Liver (tissue), 9 donors: ENCODE results near the gene PLCE1. TPM values are rescaled to one million over a fixed set of nuclear protein-coding genes. Genes with fewer than 3 reads are reported as not detected.

Experiments
- DNase-seq: peaks from one replicate; pipeline ENCODE4 v3.0.0-alpha.2; 2017; ENCODE audit warnings: low spot score
- H3K27ac ChIP-seq, 2 donors: one replicate each; pipeline ENCODE4 v1.7.0; 2013; ENCODE audit warnings: inconsistent platforms in 2 of 2, low read length in 2 of 2, control low read depth in 1 of 2, low read depth in 1 of 2, mild to moderate bottlenecking in 1 of 2
- H3K27me3 ChIP-seq, 4 donors: one replicate each; pipeline versions ENCODE4 v1.6.1 to v1.7.0; 2013; ENCODE audit warnings: low read length in 3 of 4, inconsistent platforms in 1 of 4, mild to moderate bottlenecking in 1 of 4, moderate library complexity in 1 of 4; ENCODE audit not compliant: control insufficient read depth in 4 of 4, insufficient read depth in 4 of 4
- H3K36me3 ChIP-seq, 4 donors: one replicate each; pipeline versions ENCODE4 v1.6.1 to v1.7.0; 2013; ENCODE audit warnings: low read length in 3 of 4, mild to moderate bottlenecking in 3 of 4, low read depth in 1 of 4, moderate library complexity in 1 of 4; ENCODE audit not compliant: control insufficient read depth in 4 of 4, insufficient read depth in 3 of 4
- H3K4me1 ChIP-seq, 4 donors: one replicate each; pipeline versions ENCODE4 v1.6.1 to v1.7.0; 2013; ENCODE audit warnings: low read length in 3 of 4, mild to moderate bottlenecking in 3 of 4, moderate library complexity in 1 of 4; ENCODE audit not compliant: control insufficient read depth in 4 of 4, insufficient read depth in 4 of 4
- H3K4me3 ChIP-seq, 3 donors: one replicate each; pipeline versions ENCODE4 v1.6.1 to v1.7.0; 2013; ENCODE audit warnings: low read length in 3 of 3, control low read depth in 1 of 3, low read depth in 1 of 3, mild to moderate bottlenecking in 1 of 3
- H3K9ac ChIP-seq, 2 donors: one replicate each; pipeline ENCODE4 v1.7.0; 2013; ENCODE audit warnings: low read length in 2 of 2, mild to moderate bottlenecking in 2 of 2, moderate library complexity in 2 of 2, control low read depth in 1 of 2, low read depth in 1 of 2
- H3K9me3 ChIP-seq, 4 donors: one replicate each; pipeline versions ENCODE4 v1.6.1 to v1.7.0; 2013; ENCODE audit warnings: low read length in 3 of 4; ENCODE audit not compliant: control insufficient read depth in 4 of 4
- EGR1 ChIP-seq, 2 donors: IDR thresholded peaks; 2 replicates each; pipeline ENCODE4 v1.6.1; 2016 to 2018; ENCODE audit warnings: antibody characterized with exemption in 2 of 2, low read depth in 2 of 2
- FOXA1 ChIP-seq: IDR thresholded peaks from 2 replicates; pipeline ENCODE4 v1.6.1; 2016; ENCODE audit warnings: antibody characterized with exemption
- FOXA2 ChIP-seq: IDR thresholded peaks from 2 replicates; pipeline ENCODE4 v1.6.1; 2016; ENCODE audit warnings: antibody characterized with exemption
- GABPA ChIP-seq, 2 donors: IDR thresholded peaks in 1 of 2; conservative IDR thresholded peaks in 1 of 2; 2 replicates each; pipeline ENCODE4 v1.6.1; 2016; ENCODE audit warnings: antibody characterized with exemption in 2 of 2, mild to moderate bottlenecking in 1 of 2, moderate library complexity in 1 of 2
- HNF4A ChIP-seq, 2 donors: conservative IDR thresholded peaks; 2 replicates each; pipeline ENCODE4 v1.6.1; 2016; ENCODE audit warnings: antibody characterized with exemption in 2 of 2, mild to moderate bottlenecking in 2 of 2
- HNF4G ChIP-seq: IDR thresholded peaks from 2 replicates; pipeline ENCODE4 v1.6.1; 2016; ENCODE audit warnings: antibody characterized with exemption
- JUND ChIP-seq, 2 donors: IDR thresholded peaks; 2 replicates each; pipeline ENCODE4 v1.6.1; 2016; ENCODE audit warnings: antibody characterized with exemption in 2 of 2
- NR2F2 ChIP-seq: IDR thresholded peaks from 2 replicates; pipeline ENCODE4 v1.6.1; 2016; ENCODE audit warnings: antibody characterized with exemption
- RAD21 ChIP-seq, 2 donors: IDR thresholded peaks; 2 replicates each; pipeline ENCODE4 v1.6.1; 2016; ENCODE audit warnings: antibody characterized with exemption in 2 of 2, mild to moderate bottlenecking in 2 of 2
- RXRA ChIP-seq, 2 donors: IDR thresholded peaks; 2 replicates each; pipeline ENCODE4 v1.6.1; 2017 to 2018; ENCODE audit warnings: antibody characterized with exemption in 2 of 2, mild to moderate bottlenecking in 1 of 2
- SP1 ChIP-seq: IDR thresholded peaks from 2 replicates; pipeline ENCODE4 v1.6.1; 2018; ENCODE audit warnings: antibody characterized with exemption, mild to moderate bottlenecking
- TAF1 ChIP-seq: conservative IDR thresholded peaks from 2 replicates; pipeline ENCODE4 v1.6.1; 2016; ENCODE audit warnings: antibody characterized with exemption, mild to moderate bottlenecking
- YY1 ChIP-seq: IDR thresholded peaks from 2 replicates; pipeline ENCODE4 v1.6.1; 2016; ENCODE audit warnings: antibody characterized with exemption, mild to moderate bottlenecking
- WGBS: extraction: QIAGEN DNeasy Blood & Tissue Kit; methylation state at CpG from one replicate; pipeline ENCODE4 v1.1.7; 2013; 5-methylcytosine and 5-hydroxymethylcytosine counted together
- polyA plus RNA-seq, 2 donors: library from polyadenylated mRNA; stranded (reverse) in 1 of 2; unstranded in 1 of 2; fragments of 200-250 nt in 1 of 2; fragments of >200 nt in 1 of 2; fragmentation: Nextera tagmentation in 1 of 2; extraction: Ambion mirVana in 1 of 2; gene quantifications; one replicate each; pipeline versions ENCODE4 v1.2.1 to v1.2.3, GENCODE V29; 2013 to 2015
- total RNA-seq, 2 donors: library from RNA; depleted of rRNA; stranded (reverse); fragments of >200 nt; gene quantifications; one replicate each; pipeline ENCODE4 v1.2.3, GENCODE V29; 2014
- TF ChIP-seq, protein P1 (sequence below): IDR thresholded peaks from 2 replicates; pipeline ENCODE4 v1.6.1; 2016; ENCODE audit warnings: antibody characterized with exemption
- TF ChIP-seq, protein P2 (sequence below): IDR thresholded peaks from 2 replicates; pipeline ENCODE4 v1.6.1; 2016; ENCODE audit warnings: antibody characterized with exemption
- TF ChIP-seq, protein P3 (sequence below): fragments of 150-350 bp; IDR thresholded peaks from 2 replicates; pipeline ENCODE4 v1.5.1; 2017; ENCODE audit warnings: improper control_type of control experiment, low read depth, low read length; ENCODE audit not compliant: missing input control
- TF ChIP-seq, protein P4 (sequence below): IDR thresholded peaks from 2 replicates; pipeline ENCODE4 v1.6.1; 2016; ENCODE audit warnings: antibody characterized with exemption, mild to moderate bottlenecking
- TF ChIP-seq, protein P5 (sequence below): IDR thresholded peaks from 2 replicates; pipeline ENCODE4 v1.6.1; 2016; ENCODE audit warnings: antibody characterized with exemption
- donor health status: healthy.
- donor health status: healthy.
- donor health status: healthy.
- donor health status: healthy.
- donor health status: healthy.

Gene PLCE1
- total and polyA plus RNA-seq, 4 donors = 0.23 to 0.75 (median 0.39) TPM

DNA sequence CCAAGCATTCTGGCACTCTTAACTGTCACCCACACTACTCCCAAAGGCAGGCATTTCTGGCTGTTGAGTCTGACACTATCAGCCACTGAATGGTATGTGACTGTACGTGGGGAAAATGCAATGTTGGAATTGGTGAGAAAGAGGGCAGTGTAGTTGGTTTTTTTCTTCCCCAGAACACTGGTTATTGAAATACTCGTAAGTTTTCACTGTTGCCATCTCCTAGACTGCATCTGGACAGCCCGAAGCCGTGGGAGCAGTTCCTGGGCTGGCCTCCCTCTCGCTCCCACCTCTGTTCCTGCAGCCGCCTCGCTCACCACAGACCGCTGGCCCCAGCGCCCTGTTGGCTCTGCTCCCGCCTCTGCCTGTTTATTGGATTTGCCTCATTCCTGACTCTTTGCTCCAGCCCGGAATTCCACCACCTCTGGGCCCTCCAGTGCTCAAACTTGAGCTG is 5.7 kb downstream of the PLCE1 start:
- no peaks in the 10 kb centered on the region for H3K36me3 ChIP-seq
- peaks cover 0 to under 1% (median under 1%) of the 10 kb centered on the region in 4 donors for H3K4me1 ChIP-seq
- no peak overlapping the region for H3K4me3 ChIP-seq
- H3K9me3 ChIP-seq = no peaks in the 10 kb centered on the region
- WGBS = 67% methylated on average over 11 of the region's 11 CpGs
- H3K27ac ChIP-seq = no peak overlapping the region
- peaks cover 0 to 4% (median under 1%) of the 10 kb centered on the region in 4 donors for H3K27me3 ChIP-seq
- TF ChIP-seq NR2F2 = peak; percentile 39
- TF ChIP-seq, protein P1, sequence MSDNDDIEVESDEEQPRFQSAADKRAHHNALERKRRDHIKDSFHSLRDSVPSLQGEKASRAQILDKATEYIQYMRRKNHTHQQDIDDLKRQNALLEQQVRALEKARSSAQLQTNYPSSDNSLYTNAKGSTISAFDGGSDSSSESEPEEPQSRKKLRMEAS = no peak
- TF ChIP-seq EGR1 (IDR thresholded peaks at IDR 0.05; ENCODE audit: low read depth in 2 of 2) = no peak
- no peak overlapping the region for H3K9ac ChIP-seq
- no peak for DNase-seq

DNA sequence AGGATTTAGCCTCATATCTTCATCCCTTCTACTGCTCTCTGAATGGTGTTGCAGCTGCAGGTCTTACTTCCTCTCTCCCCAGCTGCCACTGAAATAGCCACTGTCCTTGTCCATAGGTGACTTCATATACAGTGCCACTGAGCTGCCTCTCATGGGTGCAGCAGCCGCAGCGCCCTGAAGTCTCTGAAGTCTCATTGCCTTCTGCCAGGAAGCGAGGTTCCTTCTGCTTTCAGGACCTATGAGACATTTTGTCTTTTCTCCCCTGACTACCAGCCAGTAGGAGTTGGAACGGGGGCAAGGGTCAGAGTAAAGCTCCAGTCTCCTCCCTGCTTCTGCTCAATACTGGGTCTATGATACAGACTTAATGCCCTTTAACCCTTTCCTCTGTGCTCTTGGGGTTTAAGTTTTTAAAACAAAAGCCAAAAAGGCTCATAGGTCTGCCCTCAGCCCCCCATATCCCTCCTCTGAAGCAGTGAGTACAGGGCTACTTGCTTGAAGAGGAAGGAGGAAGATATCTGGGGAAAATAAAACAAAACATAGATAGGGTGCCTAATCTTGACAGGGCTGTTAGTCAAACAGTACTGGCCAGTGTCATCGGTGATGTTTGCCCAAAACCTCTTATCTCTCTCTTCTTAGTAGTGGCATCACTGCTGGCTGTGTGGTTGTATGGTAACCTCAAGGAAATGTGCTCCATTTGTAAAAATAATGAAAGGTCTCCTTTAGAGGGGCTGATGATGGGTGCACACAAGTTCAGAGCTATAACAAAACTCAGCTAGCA is 7.1 kb downstream of the PLCE1 start:
- Histone ChIP-seq H3K36me3 (no peaks in the 10 kb centered on the region), H3K27me3 (no peaks in the 10 kb centered on the region), H3K4me3 (no peak overlapping the region), H3K9ac (no peak overlapping the region), H3K9me3 (no peaks in the 10 kb centered on the region), H3K27ac (no peak overlapping the region), H3K4me1 (no peaks in the 10 kb centered on the region)
- no peak for TF ChIP-seq EGR1 (IDR thresholded peaks at IDR 0.05; ENCODE audit: low read depth in 2 of 2)
- TF ChIP-seq, protein P2, sequence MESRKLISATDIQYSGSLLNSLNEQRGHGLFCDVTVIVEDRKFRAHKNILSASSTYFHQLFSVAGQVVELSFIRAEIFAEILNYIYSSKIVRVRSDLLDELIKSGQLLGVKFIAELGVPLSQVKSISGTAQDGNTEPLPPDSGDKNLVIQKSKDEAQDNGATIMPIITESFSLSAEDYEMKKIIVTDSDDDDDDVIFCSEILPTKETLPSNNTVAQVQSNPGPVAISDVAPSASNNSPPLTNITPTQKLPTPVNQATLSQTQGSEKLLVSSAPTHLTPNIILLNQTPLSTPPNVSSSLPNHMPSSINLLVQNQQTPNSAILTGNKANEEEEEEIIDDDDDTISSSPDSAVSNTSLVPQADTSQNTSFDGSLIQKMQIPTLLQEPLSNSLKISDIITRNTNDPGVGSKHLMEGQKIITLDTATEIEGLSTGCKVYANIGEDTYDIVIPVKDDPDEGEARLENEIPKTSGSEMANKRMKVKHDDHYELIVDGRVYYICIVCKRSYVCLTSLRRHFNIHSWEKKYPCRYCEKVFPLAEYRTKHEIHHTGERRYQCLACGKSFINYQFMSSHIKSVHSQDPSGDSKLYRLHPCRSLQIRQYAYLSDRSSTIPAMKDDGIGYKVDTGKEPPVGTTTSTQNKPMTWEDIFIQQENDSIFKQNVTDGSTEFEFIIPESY = no peak
- TF ChIP-seq, protein P3, sequence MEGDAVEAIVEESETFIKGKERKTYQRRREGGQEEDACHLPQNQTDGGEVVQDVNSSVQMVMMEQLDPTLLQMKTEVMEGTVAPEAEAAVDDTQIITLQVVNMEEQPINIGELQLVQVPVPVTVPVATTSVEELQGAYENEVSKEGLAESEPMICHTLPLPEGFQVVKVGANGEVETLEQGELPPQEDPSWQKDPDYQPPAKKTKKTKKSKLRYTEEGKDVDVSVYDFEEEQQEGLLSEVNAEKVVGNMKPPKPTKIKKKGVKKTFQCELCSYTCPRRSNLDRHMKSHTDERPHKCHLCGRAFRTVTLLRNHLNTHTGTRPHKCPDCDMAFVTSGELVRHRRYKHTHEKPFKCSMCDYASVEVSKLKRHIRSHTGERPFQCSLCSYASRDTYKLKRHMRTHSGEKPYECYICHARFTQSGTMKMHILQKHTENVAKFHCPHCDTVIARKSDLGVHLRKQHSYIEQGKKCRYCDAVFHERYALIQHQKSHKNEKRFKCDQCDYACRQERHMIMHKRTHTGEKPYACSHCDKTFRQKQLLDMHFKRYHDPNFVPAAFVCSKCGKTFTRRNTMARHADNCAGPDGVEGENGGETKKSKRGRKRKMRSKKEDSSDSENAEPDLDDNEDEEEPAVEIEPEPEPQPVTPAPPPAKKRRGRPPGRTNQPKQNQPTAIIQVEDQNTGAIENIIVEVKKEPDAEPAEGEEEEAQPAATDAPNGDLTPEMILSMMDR = no peak
- no peak for TF ChIP-seq RAD21 (IDR thresholded peaks at IDR 0.05)
- no peak for TF ChIP-seq RXRA (IDR thresholded peaks at IDR 0.05)
- TF ChIP-seq GABPA (IDR thresholded peaks at IDR 0.05 in 1 of 2, conservative IDR thresholded peaks at IDR 0.05 in 1 of 2) = no peak
- no peak for TF ChIP-seq JUND (IDR thresholded peaks at IDR 0.05)
- no peak for TF ChIP-seq NR2F2
- TF ChIP-seq HNF4G = no peak
- no peak for TF ChIP-seq FOXA2
- TF ChIP-seq, protein P4, sequence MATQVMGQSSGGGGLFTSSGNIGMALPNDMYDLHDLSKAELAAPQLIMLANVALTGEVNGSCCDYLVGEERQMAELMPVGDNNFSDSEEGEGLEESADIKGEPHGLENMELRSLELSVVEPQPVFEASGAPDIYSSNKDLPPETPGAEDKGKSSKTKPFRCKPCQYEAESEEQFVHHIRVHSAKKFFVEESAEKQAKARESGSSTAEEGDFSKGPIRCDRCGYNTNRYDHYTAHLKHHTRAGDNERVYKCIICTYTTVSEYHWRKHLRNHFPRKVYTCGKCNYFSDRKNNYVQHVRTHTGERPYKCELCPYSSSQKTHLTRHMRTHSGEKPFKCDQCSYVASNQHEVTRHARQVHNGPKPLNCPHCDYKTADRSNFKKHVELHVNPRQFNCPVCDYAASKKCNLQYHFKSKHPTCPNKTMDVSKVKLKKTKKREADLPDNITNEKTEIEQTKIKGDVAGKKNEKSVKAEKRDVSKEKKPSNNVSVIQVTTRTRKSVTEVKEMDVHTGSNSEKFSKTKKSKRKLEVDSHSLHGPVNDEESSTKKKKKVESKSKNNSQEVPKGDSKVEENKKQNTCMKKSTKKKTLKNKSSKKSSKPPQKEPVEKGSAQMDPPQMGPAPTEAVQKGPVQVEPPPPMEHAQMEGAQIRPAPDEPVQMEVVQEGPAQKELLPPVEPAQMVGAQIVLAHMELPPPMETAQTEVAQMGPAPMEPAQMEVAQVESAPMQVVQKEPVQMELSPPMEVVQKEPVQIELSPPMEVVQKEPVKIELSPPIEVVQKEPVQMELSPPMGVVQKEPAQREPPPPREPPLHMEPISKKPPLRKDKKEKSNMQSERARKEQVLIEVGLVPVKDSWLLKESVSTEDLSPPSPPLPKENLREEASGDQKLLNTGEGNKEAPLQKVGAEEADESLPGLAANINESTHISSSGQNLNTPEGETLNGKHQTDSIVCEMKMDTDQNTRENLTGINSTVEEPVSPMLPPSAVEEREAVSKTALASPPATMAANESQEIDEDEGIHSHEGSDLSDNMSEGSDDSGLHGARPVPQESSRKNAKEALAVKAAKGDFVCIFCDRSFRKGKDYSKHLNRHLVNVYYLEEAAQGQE = no peak
- no peak for TF ChIP-seq SP1
- no peak for TF ChIP-seq HNF4A (conservative IDR thresholded peaks at IDR 0.05)
- TF ChIP-seq FOXA1 = no peak
- TF ChIP-seq TAF1 = no peak
- TF ChIP-seq YY1 = no peak
- TF ChIP-seq, protein P5, sequence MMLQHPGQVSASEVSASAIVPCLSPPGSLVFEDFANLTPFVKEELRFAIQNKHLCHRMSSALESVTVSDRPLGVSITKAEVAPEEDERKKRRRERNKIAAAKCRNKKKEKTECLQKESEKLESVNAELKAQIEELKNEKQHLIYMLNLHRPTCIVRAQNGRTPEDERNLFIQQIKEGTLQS = no peak
- TF ChIP-seq, protein P1 = no peak
- no peak for DNase-seq
- 54% methylated on average over 5 of the region's 5 CpGs for WGBS
